ENCODE measurements around the gene SPG7.

SPG7 gene

GRCh38 chr16:89544113-89544512 lies 35.9 kb downstream of the SPG7 start:
- no peaks in the 10 kb centered on the region for H3K36me3 ChIP-seq
- no peak overlapping the region for H3K4me3 ChIP-seq (ENCODE audit: low read depth, low read length)
- TF ChIP-seq, protein P1, sequence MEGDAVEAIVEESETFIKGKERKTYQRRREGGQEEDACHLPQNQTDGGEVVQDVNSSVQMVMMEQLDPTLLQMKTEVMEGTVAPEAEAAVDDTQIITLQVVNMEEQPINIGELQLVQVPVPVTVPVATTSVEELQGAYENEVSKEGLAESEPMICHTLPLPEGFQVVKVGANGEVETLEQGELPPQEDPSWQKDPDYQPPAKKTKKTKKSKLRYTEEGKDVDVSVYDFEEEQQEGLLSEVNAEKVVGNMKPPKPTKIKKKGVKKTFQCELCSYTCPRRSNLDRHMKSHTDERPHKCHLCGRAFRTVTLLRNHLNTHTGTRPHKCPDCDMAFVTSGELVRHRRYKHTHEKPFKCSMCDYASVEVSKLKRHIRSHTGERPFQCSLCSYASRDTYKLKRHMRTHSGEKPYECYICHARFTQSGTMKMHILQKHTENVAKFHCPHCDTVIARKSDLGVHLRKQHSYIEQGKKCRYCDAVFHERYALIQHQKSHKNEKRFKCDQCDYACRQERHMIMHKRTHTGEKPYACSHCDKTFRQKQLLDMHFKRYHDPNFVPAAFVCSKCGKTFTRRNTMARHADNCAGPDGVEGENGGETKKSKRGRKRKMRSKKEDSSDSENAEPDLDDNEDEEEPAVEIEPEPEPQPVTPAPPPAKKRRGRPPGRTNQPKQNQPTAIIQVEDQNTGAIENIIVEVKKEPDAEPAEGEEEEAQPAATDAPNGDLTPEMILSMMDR (IDR thresholded peaks at IDR 0.05; ENCODE audit: low read depth, low read length): no peak
- no peaks in the 10 kb centered on the region for H3K27me3 ChIP-seq (ENCODE audit: insufficient read depth, low read depth, severe bottlenecking)
- DNase-seq: no peak
- no peak overlapping the region for H3K27ac ChIP-seq
- H3K9me3 ChIP-seq (ENCODE audit: severe bottlenecking): no peaks in the 10 kb centered on the region

DNA sequence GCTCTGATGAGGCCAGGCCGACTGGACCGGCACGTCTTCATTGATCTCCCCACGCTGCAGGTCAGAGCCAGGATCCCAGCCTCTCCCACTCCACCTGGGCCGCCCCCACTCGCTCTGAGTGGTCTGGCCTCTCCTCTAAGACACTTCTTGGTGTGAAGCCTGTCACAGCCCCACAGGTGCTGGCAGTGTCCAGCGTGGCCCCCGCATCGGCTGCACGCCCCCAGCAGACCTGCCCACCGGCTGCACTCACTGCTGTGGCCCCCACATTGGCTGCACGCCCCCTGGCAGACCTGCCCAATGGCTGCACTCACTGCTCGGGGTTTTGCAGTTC lies 36.5 kb downstream of the SPG7 start:
- Histone ChIP-seq H3K27me3 (ENCODE audit: insufficient read depth, low read depth, severe bottlenecking) (no peaks in the 10 kb centered on the region), H3K36me3 (no peaks in the 10 kb centered on the region), H3K4me3 (ENCODE audit: low read depth, low read length) (no peak overlapping the region), H3K9me3 (ENCODE audit: severe bottlenecking) (no peaks in the 10 kb centered on the region), H3K27ac (no peak overlapping the region)
- TF ChIP-seq, protein P1 (IDR thresholded peaks at IDR 0.05; ENCODE audit: low read depth, low read length): no peak
- no peak for DNase-seq

- H3K36me3 ChIP-seq: no peaks in the 10 kb centered on the region
- H3K27me3 ChIP-seq (ENCODE audit: insufficient read depth, low read depth, severe bottlenecking): no peaks in the 10 kb centered on the region
- TF ChIP-seq, protein P1 (IDR thresholded peaks at IDR 0.05; ENCODE audit: low read depth, low read length): no peak
- no peak for DNase-seq
- no peaks in the 10 kb centered on the region for H3K9me3 ChIP-seq (ENCODE audit: severe bottlenecking)
- H3K27ac ChIP-seq: no peak overlapping the region
- H3K4me3 ChIP-seq (ENCODE audit: low read depth, low read length): no peak overlapping the region
Observed at GRCh38 chr16:89545044-89545830, 37.0 kb downstream of the SPG7 start.

DNA sequence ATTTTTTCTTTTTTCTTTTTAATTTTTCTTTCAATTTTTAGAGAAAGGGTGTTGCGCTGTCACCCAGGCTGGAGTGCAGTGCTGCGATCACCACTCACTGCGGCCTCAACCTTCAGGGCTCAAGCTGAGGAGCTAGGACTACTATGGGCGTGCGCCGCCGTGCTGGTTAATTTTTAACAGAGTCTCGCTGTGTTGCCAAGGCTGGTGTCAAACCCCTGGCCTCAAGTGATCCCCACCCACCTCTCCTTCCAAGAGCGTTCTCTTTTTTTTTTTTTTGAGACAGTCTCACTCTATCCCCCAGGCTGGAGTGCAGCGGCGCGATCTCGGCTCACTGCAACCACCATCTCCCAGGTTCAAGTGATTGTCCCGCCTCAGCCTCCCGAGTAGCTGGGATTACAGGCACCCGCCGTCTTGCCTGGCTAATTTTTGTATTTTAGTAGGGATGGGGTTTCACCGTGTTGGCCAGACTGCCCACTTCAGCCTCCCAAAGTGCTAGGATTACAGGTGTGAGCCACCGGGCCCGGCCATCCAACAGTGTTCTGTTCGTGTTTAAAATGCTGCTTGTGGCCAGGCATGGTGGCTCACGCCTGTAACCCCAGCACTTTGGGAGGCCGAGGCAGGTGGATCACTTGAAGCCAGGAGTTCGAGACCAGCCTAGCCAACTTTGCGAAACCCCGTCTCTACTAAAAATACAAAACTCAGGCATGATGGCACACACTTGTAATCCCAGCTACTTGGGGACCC lies 37.8 kb downstream of the SPG7 start:
- Histone ChIP-seq H3K27ac (no peak overlapping the region), H3K9me3 (ENCODE audit: severe bottlenecking) (no peaks in the 10 kb centered on the region), H3K27me3 (ENCODE audit: insufficient read depth, low read depth, severe bottlenecking) (no peaks in the 10 kb centered on the region), H3K4me3 (ENCODE audit: low read depth, low read length) (no peak overlapping the region), H3K36me3 (no peaks in the 10 kb centered on the region)
- TF ChIP-seq, protein P1 (IDR thresholded peaks at IDR 0.05; ENCODE audit: low read depth, low read length): no peak
- no peak for DNase-seq

DNA sequence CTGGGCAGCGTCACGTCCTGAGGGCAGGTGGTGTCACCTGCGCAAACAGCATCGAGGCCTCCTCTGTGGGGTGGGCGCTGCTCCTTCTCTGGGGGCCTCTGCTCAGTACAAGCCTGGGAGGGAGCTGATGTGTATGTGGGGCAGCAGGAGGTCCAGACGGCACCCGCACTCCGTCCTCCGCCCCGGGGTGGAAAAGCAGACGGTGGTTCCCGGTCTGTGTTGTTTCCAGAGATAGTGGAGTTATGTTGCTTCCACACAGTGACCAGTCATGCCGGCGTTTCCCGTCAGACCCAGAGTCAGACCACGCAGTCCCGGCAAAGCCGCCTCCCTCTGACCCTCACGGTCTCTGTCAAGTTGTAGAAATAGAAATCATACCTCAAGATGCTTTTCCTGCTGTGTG lies 38.6 kb downstream of the SPG7 start:
- Histone ChIP-seq H3K4me3 (ENCODE audit: low read depth, low read length) (no peak overlapping the region), H3K36me3 (no peaks in the 10 kb centered on the region)
- no peak for DNase-seq

More for the DNA sequence above, 38.6 kb downstream of the SPG7 start:
- Histone ChIP-seq H3K27ac (no peak overlapping the region), H3K27me3 (ENCODE audit: insufficient read depth, low read depth, severe bottlenecking) (no peaks in the 10 kb centered on the region), H3K9me3 (ENCODE audit: severe bottlenecking) (no peaks in the 10 kb centered on the region)
- TF ChIP-seq, protein P1 (IDR thresholded peaks at IDR 0.05; ENCODE audit: low read depth, low read length): no peak

Data from WERI-Rb-1 (cell line).